ENCODE measurements around the gene CYTH1. TPM values are rescaled to one million over a fixed set of nuclear protein-coding genes. Genes with fewer than 3 reads are reported as not detected.

The CYTH1 gene
- total RNA-seq, 4 donors from 2014 or later: 42.1 to 86.7 (median 67.5) TPM

- TF ChIP-seq CTCF (IDR thresholded peaks at IDR 0.05) (no peak), POLR2A (IDR thresholded peaks at IDR 0.05) (no peak)
- H3K27me3 ChIP-seq: no peaks in the 10 kb centered on the region
- DNase-seq: no peak
- intact Hi-C loops (cut with DNase I): no loop called here
- 64 to 86% methylated on average over 6 of the region's 6 CpGs for WGBS, 2 donors
- no peak overlapping the region for H3K4me3 ChIP-seq
- peaks cover 29 to 71% (median 38%) of the 10 kb centered on the region in 3 donors for H3K4me1 ChIP-seq
- H3K9me3 ChIP-seq: no peaks in the 10 kb centered on the region
- H3K27ac ChIP-seq: no peak overlapping the region
- H3K36me3 ChIP-seq: peaks cover 0 to 14% (median 0%) of the 10 kb centered on the region in 3 donors
These were observed 43.8 kb downstream of the CYTH1 start for GRCh38 chr17:78738278-78738677.

- H3K4me3 ChIP-seq: peak overlapping the region in 3 of 4 donors; percentile 47 to 70 (median 58)
- TF ChIP-seq CTCF (IDR thresholded peaks at IDR 0.05): no peak
- TF ChIP-seq POLR2A (IDR thresholded peaks at IDR 0.05): no peak
- WGBS, 2 donors: 7 to 8% methylated on average over 2 of the region's 2 CpGs
- no peaks in the 10 kb centered on the region for H3K9me3 ChIP-seq
- DNase-seq: no peak
- peaks cover 0 to 12% (median 0%) of the 10 kb centered on the region in 3 donors for H3K36me3 ChIP-seq
- intact Hi-C loops (cut with DNase I): no loop called here
- peak overlapping the region; percentile 90 to 95 (median 92) for H3K27ac ChIP-seq
- no peaks in the 10 kb centered on the region for H3K27me3 ChIP-seq
- peaks cover 32 to 75% (median 48%) of the 10 kb centered on the region in 3 donors for H3K4me1 ChIP-seq
These were observed 44.7 kb downstream of the CYTH1 start for GRCh38 chr17:78737332-78737731.

- H3K27ac ChIP-seq: peak overlapping the region; percentile 90 to 95 (median 92)
- intact Hi-C loops (cut with DNase I): no loop called here
- no peaks in the 10 kb centered on the region for H3K9me3 ChIP-seq
- no peaks in the 10 kb centered on the region for H3K27me3 ChIP-seq
- peaks cover 0 to 10% (median 0%) of the 10 kb centered on the region in 3 donors for H3K36me3 ChIP-seq
- H3K4me3 ChIP-seq: peak overlapping the region; percentile 47 to 70 (median 59)
- TF ChIP-seq CTCF (IDR thresholded peaks at IDR 0.05): peak in 3 of 6 experiments; percentile 26 to 44 (median 27)
- TF ChIP-seq POLR2A (IDR thresholded peaks at IDR 0.05): peak in 2 of 4 donors; percentile 42 to 73
- H3K4me1 ChIP-seq: peaks cover 38 to 75% (median 43%) of the 10 kb centered on the region in 3 donors
- WGBS, 2 donors: 4 to 14% methylated on average over 4 to 15 of the region's 15 CpGs
- DNase-seq: no peak
These were observed 45.5 kb downstream of the CYTH1 start for GRCh38 chr17:78736526-78737079.

- intact Hi-C loops (cut with DNase I): no loop called here
- 10 to 16% methylated on average over 6 of the region's 6 CpGs for WGBS, 2 donors
- Histone ChIP-seq H3K9me3 (no peaks in the 10 kb centered on the region), H3K27ac (peak overlapping the region; percentile 90 to 95 (median 92)), H3K4me1 (peaks cover 37 to 72% (median 38%) of the 10 kb centered on the region in 3 donors), H3K27me3 (no peaks in the 10 kb centered on the region), H3K4me3 (peak overlapping the region; percentile 47 to 70 (median 59)), H3K36me3 (peaks cover 0 to 4% (median 0%) of the 10 kb centered on the region in 3 donors)
- TF ChIP-seq CTCF (IDR thresholded peaks at IDR 0.05) (no peak), POLR2A (IDR thresholded peaks at IDR 0.05) (peak in 3 of 4 donors; percentile 57 to 68 (median 67))
- no peak for DNase-seq
These were observed 46.1 kb downstream of the CYTH1 start for GRCh38 chr17:78735832-78736525.
